Cortex of kidney (tissue), 1 donor: ENCODE results near the gene TIAM1.

Source experiments
- DNase-seq: peaks from one replicate; lab custom pipeline; 2025; lab: John Stamatoyannopoulos, UW

The TIAM1 gene

GRCh38 chr21:31204801-31205200, 139.3 kb downstream of the TIAM1 start:
- DNase-seq: no peak

- no peak for DNase-seq
Measured at GRCh38 chr21:31203431-31204054, 140.5 kb downstream of the TIAM1 start.

GRCh38 chr21:31201548-31201947, 142.5 kb downstream of the TIAM1 start:
- DNase-seq: no peak

GRCh38 chr21:31201144-31201543, 142.9 kb downstream of the TIAM1 start:
- DNase-seq: no peak

GRCh38 chr21:31198575-31198974, 145.5 kb downstream of the TIAM1 start:
- DNase-seq: no peak

GRCh38 chr21:31196724-31197123, 147.3 kb downstream of the TIAM1 start:
- DNase-seq: no peak

- DNase-seq: no peak
Measured at GRCh38 chr21:31195334-31196015, 148.6 kb downstream of the TIAM1 start.

GRCh38 chr21:31194510-31195293, 149.4 kb downstream of the TIAM1 start:
- no peak for DNase-seq

GRCh38 chr21:31193761-31194160, 150.3 kb downstream of the TIAM1 start:
- no peak for DNase-seq

- no peak for DNase-seq
Measured at GRCh38 chr21:31191553-31191952, 152.5 kb downstream of the TIAM1 start.

GRCh38 chr21:31190516-31190915, 153.5 kb downstream of the TIAM1 start:
- DNase-seq: no peak

GRCh38 chr21:31187499-31187898, 156.6 kb downstream of the TIAM1 start:
- no peak for DNase-seq

GRCh38 chr21:31186916-31187315, 157.1 kb downstream of the TIAM1 start:
- DNase-seq: no peak

GRCh38 chr21:31185663-31186062, 158.4 kb downstream of the TIAM1 start:
- DNase-seq: no peak

GRCh38 chr21:31184876-31185275, 159.2 kb downstream of the TIAM1 start:
- DNase-seq: no peak

GRCh38 chr21:31184459-31184858, 159.6 kb downstream of the TIAM1 start:
- no peak for DNase-seq

- DNase-seq: no peak
Measured at GRCh38 chr21:31182231-31183140, 161.6 kb downstream of the TIAM1 start.

- DNase-seq: no peak
Measured at GRCh38 chr21:31181082-31181750, 162.8 kb downstream of the TIAM1 start.

- DNase-seq: no peak
Measured at GRCh38 chr21:31180256-31181081, 163.6 kb downstream of the TIAM1 start.

- DNase-seq: no peak
Measured at GRCh38 chr21:31176725-31177124, 167.3 kb downstream of the TIAM1 start.
